Loucy (cell line): ENCODE measurements around the gene SUGP2.

Experiments
- H2AFZ ChIP-seq: fragments of 200-600 bp; sonication (generic); 2 replicates; pipeline ENCODE4 v1.6.0; 2016; ENCODE audit warnings: antibody characterized with exemption, mild to moderate bottlenecking, low read length, moderate library complexity
- H3F3A ChIP-seq: fragments of 200-600 bp; 2 replicates; pipeline ENCODE4 v1.6.0; 2016; ENCODE audit warnings: antibody characterized with exemption, low read depth, mild to moderate bottlenecking
- H3K27me3 ChIP-seq: fragments of 200-600 bp; sonication (generic); 2 replicates; pipeline ENCODE4 v1.6.1; 2014; ENCODE audit warnings: low read length, mild to moderate bottlenecking; ENCODE audit not compliant: insufficient read depth, poor library complexity, severe bottlenecking
- H3K36me3 ChIP-seq: fragments of 200-600 bp; sonication (generic); 2 replicates; pipeline ENCODE4 v1.6.1; 2016; ENCODE audit warnings: low read length; ENCODE audit not compliant: insufficient read depth
- H3K4me1 ChIP-seq: fragments of 200-600 bp; sonication (generic); 2 replicates; pipeline ENCODE4 v1.5.1; 2014; ENCODE audit warnings: low read length, mild to moderate bottlenecking; ENCODE audit not compliant: insufficient read depth, poor library complexity, severe bottlenecking
- H3K4me2 ChIP-seq: fragments of 200-600 bp; sonication (generic); 2 replicates; pipeline ENCODE4 v1.6.0; 2014; ENCODE audit warnings: antibody characterized with exemption, low read length, low read depth, mild to moderate bottlenecking; ENCODE audit not compliant: poor library complexity, severe bottlenecking
- H3K4me3 ChIP-seq: fragments of 200-600 bp; sonication (generic); 2 replicates; pipeline ENCODE4 v1.5.1; 2014; ENCODE audit warnings: low read length, mild to moderate bottlenecking, mixed read lengths; ENCODE audit not compliant: poor library complexity, severe bottlenecking
- H3K79me2 ChIP-seq: fragments of 200-600 bp; sonication (generic); 2 replicates; pipeline ENCODE4 v1.6.1; 2014; ENCODE audit warnings: low read length; ENCODE audit not compliant: insufficient read depth
- H3K9ac ChIP-seq: fragments of 200-600 bp; sonication (generic); 2 replicates; pipeline ENCODE4 v1.6.0; 2014; ENCODE audit warnings: mild to moderate bottlenecking, low read depth, low read length, moderate library complexity; ENCODE audit not compliant: poor library complexity, severe bottlenecking
- H3K9me2 ChIP-seq: fragments of 200-600 bp; sonication (generic); replicated peaks from 2 replicates; pipeline ENCODE4 v1.6.1; 2016; ENCODE audit warnings: low read depth, low read length, mixed read lengths
- H3K9me3 ChIP-seq: fragments of 200-600 bp; sonication (generic); 2 replicates; pipeline ENCODE4 v1.6.1; 2014; ENCODE audit warnings: mild to moderate bottlenecking, antibody characterized with exemption, low read length, low read depth; ENCODE audit not compliant: insufficient read depth
- H4K20me1 ChIP-seq: fragments of 200-600 bp; sonication (generic); 2 replicates; pipeline ENCODE4 v1.6.0; 2014; ENCODE audit warnings: antibody characterized with exemption, low read length, mild to moderate bottlenecking; ENCODE audit not compliant: insufficient read depth, poor library complexity, severe bottlenecking
- EZH2phosphoT487 ChIP-seq: fragments of 200-600 bp; IDR thresholded peaks from 2 replicates; pipeline ENCODE4 v1.6.1; 2018; ENCODE audit warnings: antibody characterized with exemption, mild to moderate bottlenecking, moderate library complexity, borderline replicate concordance
- TF ChIP-seq, protein P1 (sequence below): fragments of 200-600 bp; sonication (generic); conservative IDR thresholded peaks from 2 replicates; pipeline ENCODE4 v1.5.1; 2014; ENCODE audit warnings: mild to moderate bottlenecking, antibody characterized with exemption, low read length

Gene SUGP2

GRCh38 chr19:19078801-19079200, 45.5 kb upstream of the SUGP2 start:
- Histone ChIP-seq H3K79me2 (peaks cover 9% of the 10 kb centered on the region; the same call in 1 of the 2 replicates), H3K4me1 (peaks cover 8% of the 10 kb centered on the region), H3F3A (no peaks in the 10 kb centered on the region), H3K4me2 (no peak overlapping the region), H3K9me2 (no peaks in the 10 kb centered on the region), H3K4me3 (no peak overlapping the region), H3K9ac (no peak overlapping the region), H3K27me3 (no peaks in the 10 kb centered on the region), H2AFZ (no peak overlapping the region), H3K9me3 (no peaks in the 10 kb centered on the region), H3K36me3 (no peaks in the 10 kb centered on the region), H4K20me1 (no peaks in the 10 kb centered on the region)
- TF ChIP-seq, protein P1, sequence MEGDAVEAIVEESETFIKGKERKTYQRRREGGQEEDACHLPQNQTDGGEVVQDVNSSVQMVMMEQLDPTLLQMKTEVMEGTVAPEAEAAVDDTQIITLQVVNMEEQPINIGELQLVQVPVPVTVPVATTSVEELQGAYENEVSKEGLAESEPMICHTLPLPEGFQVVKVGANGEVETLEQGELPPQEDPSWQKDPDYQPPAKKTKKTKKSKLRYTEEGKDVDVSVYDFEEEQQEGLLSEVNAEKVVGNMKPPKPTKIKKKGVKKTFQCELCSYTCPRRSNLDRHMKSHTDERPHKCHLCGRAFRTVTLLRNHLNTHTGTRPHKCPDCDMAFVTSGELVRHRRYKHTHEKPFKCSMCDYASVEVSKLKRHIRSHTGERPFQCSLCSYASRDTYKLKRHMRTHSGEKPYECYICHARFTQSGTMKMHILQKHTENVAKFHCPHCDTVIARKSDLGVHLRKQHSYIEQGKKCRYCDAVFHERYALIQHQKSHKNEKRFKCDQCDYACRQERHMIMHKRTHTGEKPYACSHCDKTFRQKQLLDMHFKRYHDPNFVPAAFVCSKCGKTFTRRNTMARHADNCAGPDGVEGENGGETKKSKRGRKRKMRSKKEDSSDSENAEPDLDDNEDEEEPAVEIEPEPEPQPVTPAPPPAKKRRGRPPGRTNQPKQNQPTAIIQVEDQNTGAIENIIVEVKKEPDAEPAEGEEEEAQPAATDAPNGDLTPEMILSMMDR = no peak
- TF ChIP-seq EZH2phosphoT487 = no peak

GRCh38 chr19:19077103-19077502, 43.8 kb upstream of the SUGP2 start:
- TF ChIP-seq, protein P1 = no peak
- no peak for TF ChIP-seq EZH2phosphoT487
- Histone ChIP-seq H4K20me1 (no peaks in the 10 kb centered on the region), H3K79me2 (peaks cover 13% of the 10 kb centered on the region; the same call in 1 of the 2 replicates), H3K4me2 (no peak overlapping the region), H3K4me1 (peaks cover 9% of the 10 kb centered on the region), H2AFZ (no peak overlapping the region), H3K4me3 (no peak overlapping the region), H3K9ac (no peak overlapping the region), H3F3A (no peaks in the 10 kb centered on the region), H3K9me2 (no peaks in the 10 kb centered on the region), H3K9me3 (no peaks in the 10 kb centered on the region), H3K36me3 (no peaks in the 10 kb centered on the region), H3K27me3 (no peaks in the 10 kb centered on the region)

GRCh38 chr19:19076476-19076875, 43.2 kb upstream of the SUGP2 start:
- Histone ChIP-seq H3K9ac (no peak overlapping the region), H3K36me3 (no peaks in the 10 kb centered on the region), H4K20me1 (no peaks in the 10 kb centered on the region), H3K4me2 (no peak overlapping the region), H3K79me2 (peaks cover 13% of the 10 kb centered on the region; the same call in 1 of the 2 replicates), H3K4me1 (peaks cover 9% of the 10 kb centered on the region), H2AFZ (no peak overlapping the region), H3F3A (no peaks in the 10 kb centered on the region), H3K4me3 (no peak overlapping the region), H3K9me3 (no peaks in the 10 kb centered on the region), H3K9me2 (no peaks in the 10 kb centered on the region), H3K27me3 (no peaks in the 10 kb centered on the region)
- TF ChIP-seq, protein P1 = no peak
- no peak for TF ChIP-seq EZH2phosphoT487
